Ishikawa (cell line): ENCODE data around the gene ZMIZ1.

Source experiments
- CEBPB ChIP-seq: IDR thresholded peaks from 2 replicates; pipeline ENCODE4 v1.6.1; 2012
- CREB1 ChIP-seq: IDR thresholded peaks from 2 replicates; pipeline ENCODE4 v1.6.1; 2012; ENCODE audit warnings: low read depth
- EGR1 ChIP-seq: IDR thresholded peaks from 2 replicates; pipeline ENCODE4 v1.6.1; 2012
- EP300 ChIP-seq: IDR thresholded peaks from 2 replicates; pipeline ENCODE4 v1.6.1; 2012; ENCODE audit warnings: borderline replicate concordance
- FOXM1 ChIP-seq: IDR thresholded peaks from 2 replicates; pipeline ENCODE4 v1.6.1; 2012; ENCODE audit warnings: low read depth, borderline replicate concordance
- MAX ChIP-seq: IDR thresholded peaks from 2 replicates; pipeline ENCODE4 v1.6.1; 2012
- NFIC ChIP-seq: IDR thresholded peaks from 2 replicates; pipeline ENCODE4 v1.6.1; 2012
- RAD21 ChIP-seq: IDR thresholded peaks from 2 replicates; pipeline ENCODE4 v1.6.1; 2012; ENCODE audit warnings: low read depth
- REST ChIP-seq: IDR thresholded peaks from 2 replicates; pipeline ENCODE4 v1.6.1; 2012; ENCODE audit warnings: low read depth, mild to moderate bottlenecking
- TAF1 ChIP-seq: IDR thresholded peaks from 2 replicates; pipeline ENCODE4 v1.6.1; 2012; ENCODE audit warnings: low read depth, mild to moderate bottlenecking
- TCF12 ChIP-seq: IDR thresholded peaks from 2 replicates; pipeline ENCODE4 v1.6.1; 2012; ENCODE audit warnings: low read depth
- TEAD4 ChIP-seq: IDR thresholded peaks from 2 replicates; pipeline ENCODE4 v1.6.1; 2012
- USF1 ChIP-seq: IDR thresholded peaks from 2 replicates; pipeline ENCODE4 v1.6.1; 2012
- YY1 ChIP-seq: IDR thresholded peaks from 2 replicates; pipeline ENCODE4 v1.6.1; 2012; ENCODE audit warnings: low read depth
- ZBTB7A ChIP-seq: IDR thresholded peaks from 2 replicates; pipeline ENCODE4 v1.6.1; 2012; ENCODE audit warnings: low read depth

Gene ZMIZ1

GRCh38 chr10:79111846-79112614, 43.3 kb downstream of the ZMIZ1 start:
- TF ChIP-seq RAD21 (no peak), TEAD4 (no peak), EP300 (no peak), REST (no peak), FOXM1 (no peak), TAF1 (no peak), MAX (no peak), EGR1 (no peak), NFIC (no peak), YY1 (no peak), CEBPB (no peak), USF1 (no peak), CREB1 (no peak), ZBTB7A (no peak), TCF12 (no peak)

GRCh38 chr10:79112881-79113431, 44.2 kb downstream of the ZMIZ1 start:
- TF ChIP-seq TCF12: no peak
- no peak for TF ChIP-seq ZBTB7A
- TF ChIP-seq FOXM1: no peak
- no peak for TF ChIP-seq REST
- no peak for TF ChIP-seq EGR1
- TF ChIP-seq NFIC: no peak
- TF ChIP-seq USF1: no peak
- TF ChIP-seq CREB1: no peak
- TF ChIP-seq CEBPB: no peak
- TF ChIP-seq TEAD4: no peak
- TF ChIP-seq YY1: no peak

GRCh38 chr10:79113827-79114226, 45.1 kb downstream of the ZMIZ1 start:
- TF ChIP-seq ZBTB7A (no peak), FOXM1 (no peak), EGR1 (no peak), TCF12 (no peak), MAX (no peak), CREB1 (no peak), EP300 (no peak), YY1 (no peak), USF1 (no peak), CEBPB (no peak), REST (no peak), NFIC (no peak)

GRCh38 chr10:79115302-79115701, 46.5 kb downstream of the ZMIZ1 start:
- TF ChIP-seq TCF12: no peak
- no peak for TF ChIP-seq EGR1
- TF ChIP-seq TEAD4: no peak
- no peak for TF ChIP-seq USF1
